Rectal smooth muscle tissue (tissue), 1 donor: ENCODE results near the gene ADGRL3.

Experiments used
- H3K27ac ChIP-seq: one replicate; pipeline ENCODE4 v1.7.0; 2013; ENCODE audit warnings: low read depth, low read length, inconsistent platforms
- H3K27me3 ChIP-seq: one replicate; pipeline ENCODE4 v1.7.0; 2013; ENCODE audit warnings: low read length; ENCODE audit not compliant: control insufficient read depth, insufficient read depth
- H3K36me3 ChIP-seq: one replicate; pipeline ENCODE4 v1.7.0; 2013; ENCODE audit warnings: low read length; ENCODE audit not compliant: control insufficient read depth, insufficient read depth
- H3K4me1 ChIP-seq: one replicate; pipeline ENCODE4 v1.7.0; 2013; ENCODE audit warnings: low read length; ENCODE audit not compliant: control insufficient read depth, insufficient read depth
- H3K4me3 ChIP-seq: one replicate; pipeline ENCODE4 v1.7.0; 2013; ENCODE audit warnings: low read length
- H3K9ac ChIP-seq: one replicate; pipeline ENCODE4 v1.7.0; 2013; ENCODE audit warnings: low read length

The ADGRL3 gene

DNA sequence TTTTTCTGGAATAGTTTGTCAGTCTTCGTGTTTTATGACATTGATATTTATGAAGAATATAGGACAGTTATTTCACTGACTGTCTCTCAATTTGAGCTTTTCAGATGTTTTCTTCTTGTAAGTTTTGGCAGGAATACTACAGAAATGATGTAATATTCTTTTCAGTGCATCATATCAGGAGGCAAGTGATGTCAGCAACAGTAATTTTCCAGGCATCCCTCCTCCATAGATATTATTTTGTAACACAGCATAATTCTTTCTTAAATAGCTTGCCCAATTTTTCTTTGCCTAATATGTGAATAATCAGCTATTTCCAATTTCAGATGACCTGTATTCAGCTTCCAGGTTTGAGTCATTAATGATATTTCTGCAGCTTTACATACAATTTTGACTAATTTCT lies 211.1 kb downstream of the ADGRL3 start:
- H3K4me3 ChIP-seq, result no peak overlapping the region
- H3K9ac ChIP-seq, result no peak overlapping the region
- H3K36me3 ChIP-seq, result no peaks in the 10 kb centered on the region
- no peak overlapping the region for H3K27ac ChIP-seq
- no peaks in the 10 kb centered on the region for H3K27me3 ChIP-seq
- no peaks in the 10 kb centered on the region for H3K4me1 ChIP-seq

DNA sequence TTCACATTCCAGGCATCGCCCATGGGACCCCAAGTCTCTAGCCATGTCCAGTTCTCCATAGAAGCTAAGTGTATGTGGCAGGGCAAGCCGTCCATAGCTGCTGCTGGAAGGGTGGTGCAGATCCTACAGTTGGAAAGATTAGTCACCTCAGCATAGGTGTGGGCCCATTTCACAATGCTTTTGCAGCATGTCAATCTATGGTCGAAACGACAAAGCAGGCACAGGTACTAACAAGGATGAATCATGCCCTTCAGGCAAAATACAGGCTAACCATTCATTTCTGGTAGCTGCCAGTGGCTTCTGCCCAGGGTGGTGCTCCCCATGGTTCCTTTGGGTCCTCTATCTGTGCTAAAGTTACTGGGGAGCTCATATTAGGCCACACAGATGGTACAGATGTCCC lies 225.2 kb downstream of the ADGRL3 start:
- no peak overlapping the region for H3K27ac ChIP-seq
- H3K9ac ChIP-seq, result no peak overlapping the region
- H3K36me3 ChIP-seq, result no peaks in the 10 kb centered on the region
- no peak overlapping the region for H3K4me3 ChIP-seq
- no peaks in the 10 kb centered on the region for H3K4me1 ChIP-seq
- H3K27me3 ChIP-seq, result no peaks in the 10 kb centered on the region

DNA sequence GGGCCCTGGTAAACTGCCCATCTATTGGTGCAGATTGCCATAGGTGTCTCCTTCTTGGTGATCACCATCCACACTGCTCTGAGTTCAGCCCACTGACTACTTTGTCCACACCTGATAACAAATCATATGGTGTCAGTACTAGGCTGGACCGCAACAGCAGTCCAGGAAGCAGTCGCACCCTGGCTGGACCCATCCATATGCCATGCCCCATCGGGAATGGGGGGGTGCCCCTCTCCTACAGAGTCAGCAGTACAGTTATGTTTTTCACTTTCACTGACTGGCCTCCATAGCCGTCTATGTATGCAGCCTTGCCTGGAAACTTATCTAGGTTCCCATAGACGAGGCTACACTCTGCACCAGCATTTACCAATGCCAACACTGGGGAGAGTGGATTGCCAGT lies 226.1 kb downstream of the ADGRL3 start:
- H3K4me1 ChIP-seq, result no peaks in the 10 kb centered on the region
- no peak overlapping the region for H3K27ac ChIP-seq
- H3K4me3 ChIP-seq, result no peak overlapping the region

DNA sequence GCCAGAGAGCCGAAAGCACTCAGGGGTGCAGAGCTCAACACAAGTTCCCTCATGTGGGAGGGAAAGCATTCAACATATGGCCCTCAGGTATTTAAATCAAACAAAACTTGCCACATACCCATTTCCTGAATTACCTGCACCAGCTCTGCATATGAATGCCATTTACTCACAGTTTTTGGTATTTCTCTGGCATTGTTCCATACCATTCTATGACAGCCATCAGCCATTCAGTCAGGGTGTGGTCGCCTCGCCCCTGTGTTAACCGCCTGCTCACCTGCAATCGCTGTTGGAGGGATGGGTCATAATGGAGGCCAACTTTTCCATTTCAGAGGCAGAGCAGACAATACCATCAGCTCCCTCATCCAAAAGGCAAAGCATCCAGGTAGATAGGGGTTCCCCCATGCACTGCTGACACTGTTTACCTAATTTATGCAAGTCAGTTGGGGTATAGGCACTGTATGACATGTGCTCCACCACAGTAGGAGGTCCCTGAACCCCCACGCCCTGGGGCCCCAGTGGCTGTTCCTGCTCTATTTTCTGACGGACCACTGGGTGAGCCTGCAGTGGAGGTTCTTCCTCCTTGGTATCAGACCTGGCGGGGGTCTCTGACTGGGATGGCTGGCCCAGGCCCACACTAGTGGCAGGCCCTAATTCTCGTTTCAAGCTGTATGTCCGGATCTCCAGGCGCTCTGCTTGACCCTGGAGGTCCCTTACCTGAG lies 227.1 kb downstream of the ADGRL3 start:
- H3K27ac ChIP-seq, result no peak overlapping the region
- H3K36me3 ChIP-seq, result no peaks in the 10 kb centered on the region
- H3K4me1 ChIP-seq, result no peaks in the 10 kb centered on the region
- H3K4me3 ChIP-seq, result no peak overlapping the region
- H3K27me3 ChIP-seq, result no peaks in the 10 kb centered on the region
- H3K9ac ChIP-seq, result no peak overlapping the region

More for the DNA sequence above, 226.1 kb downstream of the ADGRL3 start:
- no peaks in the 10 kb centered on the region for H3K36me3 ChIP-seq
- H3K27me3 ChIP-seq, result no peaks in the 10 kb centered on the region
- H3K9ac ChIP-seq, result no peak overlapping the region

DNA sequence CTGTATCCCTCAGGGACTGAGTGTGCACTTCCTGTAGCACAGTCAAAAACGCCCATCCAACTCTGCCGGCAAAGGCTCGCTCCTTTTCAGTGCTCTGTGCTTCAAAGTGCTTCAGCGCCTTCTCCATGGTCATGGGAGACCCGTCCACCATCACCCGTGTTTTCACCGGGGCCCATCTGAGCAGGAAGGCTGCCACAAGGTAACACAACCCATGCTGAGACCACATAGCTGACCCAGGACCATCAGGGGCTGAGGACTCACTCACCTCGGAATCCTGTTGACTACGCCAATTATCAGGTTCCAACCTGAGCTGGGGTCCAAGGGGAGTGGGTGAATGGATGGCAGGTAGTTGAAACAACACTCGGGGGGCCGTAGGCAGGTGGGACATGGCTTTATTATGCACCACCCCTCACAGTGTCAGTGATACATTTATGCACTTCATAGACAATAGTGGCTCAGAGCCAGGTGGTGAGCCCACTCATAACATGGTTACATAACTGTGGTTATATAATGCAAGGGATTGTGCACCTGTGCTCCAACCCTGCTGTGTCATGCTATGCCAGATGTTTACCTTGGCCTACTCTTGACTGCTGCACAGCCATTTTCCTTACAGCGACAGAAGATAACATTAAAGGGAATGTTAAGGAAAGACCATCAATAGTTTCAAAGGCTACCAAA lies 227.8 kb downstream of the ADGRL3 start:
- Histone ChIP-seq H3K27ac (no peak overlapping the region), H3K27me3 (no peaks in the 10 kb centered on the region), H3K4me1 (no peaks in the 10 kb centered on the region)

DNA sequence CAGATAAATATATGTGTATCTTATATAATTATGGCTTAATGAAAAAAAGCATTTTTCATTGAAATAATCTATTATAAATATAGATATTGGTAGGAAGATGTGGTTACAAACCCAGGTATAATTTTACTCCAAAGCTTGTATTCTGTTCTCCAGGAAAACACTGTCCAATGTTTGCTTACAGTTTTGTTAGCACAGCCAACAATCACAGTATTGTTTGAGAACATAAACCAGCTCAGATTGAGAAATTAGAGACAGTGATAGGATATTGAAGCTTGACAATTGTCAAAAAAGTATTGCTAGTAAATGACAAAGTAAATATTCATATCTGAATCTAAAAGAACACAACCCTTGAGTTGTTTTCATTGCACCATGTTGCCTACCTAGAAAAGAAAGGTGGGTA lies 228.8 kb downstream of the ADGRL3 start:
- no peak overlapping the region for H3K4me3 ChIP-seq
- H3K27me3 ChIP-seq, result no peaks in the 10 kb centered on the region
- no peak overlapping the region for H3K9ac ChIP-seq
- H3K36me3 ChIP-seq, result no peaks in the 10 kb centered on the region
- no peaks in the 10 kb centered on the region for H3K4me1 ChIP-seq
- H3K27ac ChIP-seq, result no peak overlapping the region

More for the DNA sequence above, 227.8 kb downstream of the ADGRL3 start:
- H3K9ac ChIP-seq, result no peak overlapping the region
- H3K36me3 ChIP-seq, result no peaks in the 10 kb centered on the region
- no peak overlapping the region for H3K4me3 ChIP-seq

DNA sequence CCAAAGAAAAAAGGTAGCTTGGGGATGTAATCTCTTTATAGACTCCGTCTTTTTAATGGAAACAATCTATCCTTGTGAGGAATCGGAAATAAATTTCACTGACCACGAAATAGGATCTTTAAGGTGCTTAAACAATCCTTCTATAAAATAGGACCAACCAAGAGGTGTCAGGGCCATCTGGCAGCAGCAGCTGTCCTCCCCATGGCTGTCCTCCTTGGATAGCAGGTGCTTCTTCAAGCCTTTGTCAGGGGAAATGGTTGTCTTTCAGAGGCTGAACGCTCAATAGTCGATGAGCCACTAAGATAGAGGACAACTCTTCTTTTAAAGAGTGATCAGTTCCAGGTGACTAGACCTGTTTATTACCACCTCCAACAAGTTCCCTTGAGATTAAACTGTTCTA lies 231.0 kb downstream of the ADGRL3 start:
- Histone ChIP-seq H3K27ac (no peak overlapping the region), H3K9ac (no peak overlapping the region), H3K4me1 (no peaks in the 10 kb centered on the region), H3K4me3 (no peak overlapping the region), H3K27me3 (no peaks in the 10 kb centered on the region), H3K36me3 (no peaks in the 10 kb centered on the region)

DNA sequence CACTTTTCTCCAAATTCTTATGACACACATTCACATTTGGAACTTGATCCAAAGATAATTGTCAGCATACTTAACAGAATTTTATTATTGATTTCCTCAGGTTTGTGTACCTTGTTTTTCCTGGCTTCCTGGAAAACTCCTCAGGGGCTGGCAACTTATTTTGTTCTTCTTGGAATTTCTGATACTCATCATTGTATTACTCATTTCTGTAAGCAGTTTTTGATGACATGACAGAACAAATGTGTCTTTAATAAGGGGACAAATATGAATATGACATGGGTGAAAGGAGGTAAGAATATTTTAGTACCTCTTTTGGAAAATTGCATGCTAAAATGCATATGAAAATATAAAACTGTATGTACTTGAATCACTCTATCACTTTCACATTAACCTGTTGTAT lies 237.8 kb downstream of the ADGRL3 start:
- H3K9ac ChIP-seq, result no peak overlapping the region
- no peaks in the 10 kb centered on the region for H3K36me3 ChIP-seq
- no peaks in the 10 kb centered on the region for H3K27me3 ChIP-seq
- no peak overlapping the region for H3K27ac ChIP-seq
- H3K4me3 ChIP-seq, result no peak overlapping the region
- H3K4me1 ChIP-seq, result no peaks in the 10 kb centered on the region

DNA sequence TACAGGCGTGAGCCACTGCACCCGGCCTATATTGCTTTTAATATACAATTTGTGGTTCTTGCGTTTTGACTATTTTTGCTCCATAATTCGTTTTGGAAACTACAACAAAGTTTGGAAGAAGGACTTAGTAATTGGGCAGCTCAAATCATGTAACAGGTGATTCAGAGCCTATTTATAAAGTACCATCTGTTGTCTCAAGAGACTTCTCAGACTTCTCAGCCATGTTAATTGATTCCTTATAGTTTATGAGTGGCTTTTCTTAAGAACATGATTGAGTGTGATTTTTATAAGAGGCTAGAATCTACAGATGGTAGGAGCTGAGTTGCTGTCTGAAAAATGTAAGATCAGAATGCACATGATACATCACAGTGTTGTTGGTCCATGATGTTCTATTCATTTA lies 240.2 kb downstream of the ADGRL3 start:
- H3K27me3 ChIP-seq, result no peaks in the 10 kb centered on the region
- no peaks in the 10 kb centered on the region for H3K36me3 ChIP-seq
- H3K9ac ChIP-seq, result no peak overlapping the region

DNA sequence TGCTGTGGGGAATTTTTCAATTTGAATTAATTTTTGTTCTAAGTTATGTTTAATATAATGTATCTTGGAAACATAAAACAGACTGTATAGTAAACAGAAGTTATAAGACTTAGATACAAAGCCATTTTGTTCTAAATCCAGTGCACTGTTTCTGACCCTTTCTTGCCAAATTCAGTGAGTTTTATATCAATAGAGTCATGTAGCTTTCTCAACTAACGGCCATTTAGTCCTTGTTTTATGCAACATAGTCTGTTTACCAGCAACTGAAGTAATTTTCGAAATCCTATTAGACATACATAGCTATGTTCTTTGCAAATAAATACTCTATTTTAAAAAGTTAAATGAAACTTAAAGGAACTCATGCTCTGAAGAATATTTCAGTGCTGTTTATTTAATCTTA lies 242.8 kb downstream of the ADGRL3 start:
- Histone ChIP-seq H3K27me3 (no peaks in the 10 kb centered on the region), H3K36me3 (no peaks in the 10 kb centered on the region), H3K4me1 (no peaks in the 10 kb centered on the region), H3K9ac (no peak overlapping the region), H3K27ac (no peak overlapping the region), H3K4me3 (no peak overlapping the region)

More for the DNA sequence above, 240.2 kb downstream of the ADGRL3 start:
- Histone ChIP-seq H3K4me3 (no peak overlapping the region), H3K27ac (no peak overlapping the region), H3K4me1 (no peaks in the 10 kb centered on the region)

DNA sequence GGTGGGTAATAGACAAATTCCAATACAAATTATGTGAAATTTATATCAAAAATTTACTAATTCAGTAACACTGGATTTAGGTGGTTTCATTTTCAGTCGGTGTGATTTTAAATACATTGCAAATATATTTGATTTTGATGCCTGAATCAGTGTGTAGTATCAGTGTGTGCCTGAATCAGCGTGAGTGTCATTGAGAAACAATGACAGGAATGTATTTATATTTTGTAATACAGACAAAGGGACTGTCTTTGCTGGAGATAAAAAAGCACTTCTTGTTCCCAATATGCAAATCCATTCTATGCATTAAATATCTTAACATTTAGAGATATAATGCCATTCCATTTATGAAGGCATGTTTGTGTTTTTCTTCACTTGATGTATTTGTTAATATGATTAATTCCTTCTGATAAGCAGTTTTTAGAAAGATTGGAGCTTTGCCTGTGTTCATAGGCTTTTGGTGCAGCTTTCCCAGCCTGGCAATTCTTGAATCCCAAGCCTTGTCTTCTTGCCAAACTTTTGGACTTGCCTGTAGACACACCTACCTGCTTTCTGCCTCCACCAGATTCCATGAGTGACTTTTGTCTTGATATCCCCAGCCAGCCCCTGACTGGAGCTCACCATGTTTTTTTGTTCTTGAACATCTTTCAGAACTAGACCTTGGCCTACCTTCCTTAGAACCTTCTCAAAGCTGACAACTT lies 243.8 kb downstream of the ADGRL3 start:
- no peak overlapping the region for H3K27ac ChIP-seq
- no peaks in the 10 kb centered on the region for H3K27me3 ChIP-seq
- no peaks in the 10 kb centered on the region for H3K4me1 ChIP-seq
- no peaks in the 10 kb centered on the region for H3K36me3 ChIP-seq
- no peak overlapping the region for H3K9ac ChIP-seq
- no peak overlapping the region for H3K4me3 ChIP-seq

DNA sequence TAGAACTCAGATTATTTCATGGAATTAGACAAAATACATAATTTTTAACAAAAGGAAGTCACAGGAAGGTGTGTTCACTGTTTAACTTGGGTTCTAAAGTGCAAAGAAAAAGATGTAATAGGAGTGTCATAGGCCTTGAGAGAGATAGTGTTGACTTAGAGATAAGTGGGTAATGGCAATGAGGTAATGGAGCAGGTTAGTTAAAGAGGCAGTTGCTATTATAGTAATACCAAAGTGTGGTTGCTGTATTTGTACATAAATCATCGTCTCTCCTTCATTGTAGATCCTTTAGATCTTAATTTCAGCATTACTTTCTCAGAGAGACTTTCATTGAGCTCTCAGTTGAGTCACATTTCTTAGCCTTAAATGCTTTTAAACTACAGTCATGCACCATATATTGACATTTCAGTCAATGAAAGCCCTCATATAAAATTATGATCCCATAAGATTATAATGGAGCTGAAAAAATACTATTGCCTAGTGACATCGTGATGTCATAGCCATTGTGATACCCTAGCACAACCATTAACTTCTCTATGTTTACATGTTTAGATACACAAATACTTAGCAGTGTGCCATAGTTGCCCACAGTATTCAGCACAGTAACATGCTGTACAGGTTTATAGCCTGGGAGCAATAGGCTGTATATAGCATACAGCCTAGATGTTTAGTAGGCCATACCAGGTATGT lies 245.4 kb downstream of the ADGRL3 start:
- no peak overlapping the region for H3K27ac ChIP-seq
- H3K36me3 ChIP-seq, result no peaks in the 10 kb centered on the region
- H3K4me1 ChIP-seq, result no peaks in the 10 kb centered on the region
- H3K27me3 ChIP-seq, result no peaks in the 10 kb centered on the region
- H3K9ac ChIP-seq, result no peak overlapping the region
- no peak overlapping the region for H3K4me3 ChIP-seq
